ENCODE data around the gene GRAP2. TPM values are rescaled to one million over a fixed set of nuclear protein-coding genes. Genes with fewer than 3 reads are reported as not detected.

GRAP2 gene
- total RNA-seq, 1 donor from 2014 or later: 0.24 TPM

GRCh38 chr22:39933741-39934140 is 32.9 kb downstream of the GRAP2 start:
- DNase-seq (ENCODE audit: extremely low spot score, unreplicated experiment): no peak
- Mint-ChIP-seq H3K27me3 (peaks cover 51% of the 10 kb centered on the region), H3K27ac (no peak overlapping the region), H3K36me3 (no peaks in the 10 kb centered on the region), H3K9me3 (no peaks in the 10 kb centered on the region), H3K4me1 (ENCODE audit: unreplicated experiment) (peaks cover 5% of the 10 kb centered on the region), H3K4me3 (no peak overlapping the region)
- no peak for TF ChIP-seq CTCF (conservative IDR thresholded peaks at IDR 0.05)

GRCh38 chr22:39935116-39935515 is 34.2 kb downstream of the GRAP2 start:
- no peak for DNase-seq (ENCODE audit: extremely low spot score, unreplicated experiment)
- Mint-ChIP-seq H3K4me1 (ENCODE audit: unreplicated experiment) (peaks cover 5% of the 10 kb centered on the region), H3K27me3 (peaks cover 51% of the 10 kb centered on the region), H3K4me3 (no peak overlapping the region), H3K36me3 (no peaks in the 10 kb centered on the region), H3K27ac (no peak overlapping the region), H3K9me3 (no peaks in the 10 kb centered on the region)
- no peak for TF ChIP-seq CTCF (conservative IDR thresholded peaks at IDR 0.05)

GRCh38 chr22:39935612-39936011 is 34.7 kb downstream of the GRAP2 start:
- Mint-ChIP-seq H3K9me3 (no peaks in the 10 kb centered on the region), H3K27ac (no peak overlapping the region), H3K27me3 (peaks cover 54% of the 10 kb centered on the region), H3K4me3 (no peak overlapping the region), H3K36me3 (no peaks in the 10 kb centered on the region), H3K4me1 (ENCODE audit: unreplicated experiment) (peaks cover 6% of the 10 kb centered on the region)
- DNase-seq (ENCODE audit: extremely low spot score, unreplicated experiment): no peak
- TF ChIP-seq CTCF (conservative IDR thresholded peaks at IDR 0.05): no peak

- TF ChIP-seq CTCF (conservative IDR thresholded peaks at IDR 0.05): no peak
- DNase-seq (ENCODE audit: extremely low spot score, unreplicated experiment): no peak
- Mint-ChIP-seq H3K4me1 (ENCODE audit: unreplicated experiment) (peaks cover 12% of the 10 kb centered on the region), H3K36me3 (no peaks in the 10 kb centered on the region), H3K9me3 (no peaks in the 10 kb centered on the region), H3K4me3 (no peak overlapping the region), H3K27ac (no peak overlapping the region), H3K27me3 (peaks cover 55% of the 10 kb centered on the region)
These were observed 35.8 kb downstream of the GRAP2 start for GRCh38 chr22:39936523-39937145.

GRCh38 chr22:39937906-39938305 is 37.0 kb downstream of the GRAP2 start:
- Mint-ChIP-seq H3K27me3 (peaks cover 53% of the 10 kb centered on the region), H3K36me3 (no peaks in the 10 kb centered on the region), H3K4me1 (ENCODE audit: unreplicated experiment) (peaks cover 12% of the 10 kb centered on the region), H3K4me3 (no peak overlapping the region), H3K9me3 (no peaks in the 10 kb centered on the region), H3K27ac (no peak overlapping the region)
- TF ChIP-seq CTCF (conservative IDR thresholded peaks at IDR 0.05): no peak
- DNase-seq (ENCODE audit: extremely low spot score, unreplicated experiment): no peak

All from type B pancreatic cell (in vitro differentiated cells).